ENCODE results near the gene NDUFA9. TPM values are rescaled to one million over a fixed set of nuclear protein-coding genes. Genes with fewer than 3 reads are reported as not detected.

Gene NDUFA9
- total RNA-seq, 2 donors from 2014 or later, result 21.8 to 38.8 TPM

DNA sequence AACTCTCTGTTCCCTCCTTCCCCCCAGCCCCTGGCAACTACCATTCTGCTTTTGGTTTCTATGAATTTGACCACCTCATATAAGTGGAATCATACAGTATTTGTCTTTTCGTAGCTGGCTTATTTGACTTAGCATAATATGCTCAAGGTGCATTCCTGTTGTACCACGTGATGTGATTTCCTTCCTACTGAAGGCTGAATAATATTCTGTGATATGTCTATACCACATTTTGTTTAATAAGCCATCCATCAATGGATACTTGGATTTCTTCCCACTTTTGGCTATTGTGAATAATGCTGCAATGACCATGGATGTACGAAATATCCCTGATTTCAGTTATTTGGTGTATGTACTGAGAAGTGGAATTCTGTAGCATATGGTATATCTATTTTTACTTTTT, 16.3 kb downstream of the NDUFA9 start:
- no peaks in the 10 kb centered on the region for H3K9me3 ChIP-seq
- H3K4me1 ChIP-seq (replicated peaks), result no peaks in the 10 kb centered on the region
- H3K27ac ChIP-seq, result no peak overlapping the region
- peaks cover 12 to 17% of the 10 kb centered on the region in 2 donors for H3K36me3 ChIP-seq
- H3K27me3 ChIP-seq (replicated peaks; ENCODE audit: insufficient read depth), result no peaks in the 10 kb centered on the region
- TF ChIP-seq POLR2A (IDR thresholded peaks at IDR 0.05), result no peak
- TF ChIP-seq, protein P1, sequence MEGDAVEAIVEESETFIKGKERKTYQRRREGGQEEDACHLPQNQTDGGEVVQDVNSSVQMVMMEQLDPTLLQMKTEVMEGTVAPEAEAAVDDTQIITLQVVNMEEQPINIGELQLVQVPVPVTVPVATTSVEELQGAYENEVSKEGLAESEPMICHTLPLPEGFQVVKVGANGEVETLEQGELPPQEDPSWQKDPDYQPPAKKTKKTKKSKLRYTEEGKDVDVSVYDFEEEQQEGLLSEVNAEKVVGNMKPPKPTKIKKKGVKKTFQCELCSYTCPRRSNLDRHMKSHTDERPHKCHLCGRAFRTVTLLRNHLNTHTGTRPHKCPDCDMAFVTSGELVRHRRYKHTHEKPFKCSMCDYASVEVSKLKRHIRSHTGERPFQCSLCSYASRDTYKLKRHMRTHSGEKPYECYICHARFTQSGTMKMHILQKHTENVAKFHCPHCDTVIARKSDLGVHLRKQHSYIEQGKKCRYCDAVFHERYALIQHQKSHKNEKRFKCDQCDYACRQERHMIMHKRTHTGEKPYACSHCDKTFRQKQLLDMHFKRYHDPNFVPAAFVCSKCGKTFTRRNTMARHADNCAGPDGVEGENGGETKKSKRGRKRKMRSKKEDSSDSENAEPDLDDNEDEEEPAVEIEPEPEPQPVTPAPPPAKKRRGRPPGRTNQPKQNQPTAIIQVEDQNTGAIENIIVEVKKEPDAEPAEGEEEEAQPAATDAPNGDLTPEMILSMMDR (IDR thresholded peaks at IDR 0.05), result no peak
- TF ChIP-seq POLR2AphosphoS5 (IDR thresholded peaks at IDR 0.05), result no peak
- no peak overlapping the region for H3K4me3 ChIP-seq
- intact Hi-C loops (cut with DNase I), result no loop called here
- 93% methylated on average over 3 of the region's 3 CpGs for WGBS
- DNase-seq (ENCODE audit: low spot score), result no peak

DNA sequence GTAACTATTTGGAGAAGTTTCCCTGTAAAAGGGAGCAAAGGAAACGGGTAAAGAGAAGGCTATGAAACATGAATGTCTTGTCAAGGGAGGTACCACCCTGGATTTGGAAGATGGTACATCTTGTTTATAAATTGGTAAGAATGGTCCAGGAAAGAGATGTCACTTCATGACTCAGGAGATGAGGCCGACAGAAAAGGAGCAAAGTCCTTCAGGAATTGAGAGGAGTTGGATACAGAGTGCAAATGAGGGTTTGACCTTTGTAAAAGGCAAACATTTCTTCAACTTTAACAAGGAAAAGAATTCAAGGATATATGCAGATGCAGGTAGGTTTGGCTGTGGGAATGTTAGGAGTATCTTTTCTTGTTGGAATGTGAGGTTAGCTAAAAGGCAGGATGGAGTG, 30.8 kb downstream of the NDUFA9 start:
- no peak for DNase-seq (ENCODE audit: low spot score)
- Histone ChIP-seq H3K4me3 (no peak overlapping the region), H3K27me3 (replicated peaks; ENCODE audit: insufficient read depth) (no peaks in the 10 kb centered on the region), H3K9me3 (no peaks in the 10 kb centered on the region), H3K27ac (no peak overlapping the region), H3K36me3 (peaks cover 0 to 4% of the 10 kb centered on the region in 2 donors), H3K4me1 (replicated peaks) (no peaks in the 10 kb centered on the region)
- WGBS, result 86% methylated on average over 2 of the region's 2 CpGs
- intact Hi-C loops (cut with DNase I), result no loop called here
- TF ChIP-seq POLR2AphosphoS5 (IDR thresholded peaks at IDR 0.05) (no peak), POLR2A (IDR thresholded peaks at IDR 0.05) (no peak)
- TF ChIP-seq, protein P1 (IDR thresholded peaks at IDR 0.05), result no peak

DNA sequence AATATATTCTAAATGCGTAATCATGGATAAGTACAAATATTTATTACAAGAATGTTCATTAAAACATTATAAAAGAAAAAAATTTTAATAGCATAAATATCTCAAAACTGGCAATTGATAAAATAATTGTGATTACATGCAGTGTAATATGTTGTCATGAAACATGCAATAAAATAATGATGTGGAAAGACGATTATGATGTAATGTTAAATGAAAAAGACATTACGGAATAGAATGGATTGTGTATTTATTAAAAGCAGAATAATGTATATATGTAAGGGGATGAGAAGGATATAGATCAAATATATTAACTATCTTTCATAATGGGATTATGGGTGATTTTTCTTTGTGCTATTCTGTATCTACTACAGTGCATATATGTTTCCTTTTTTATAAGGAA, 32.8 kb downstream of the NDUFA9 start:
- Histone ChIP-seq H3K36me3 (peaks cover 0 to 4% of the 10 kb centered on the region in 2 donors), H3K4me1 (replicated peaks) (no peaks in the 10 kb centered on the region), H3K4me3 (no peak overlapping the region), H3K9me3 (no peaks in the 10 kb centered on the region), H3K27ac (no peak overlapping the region), H3K27me3 (replicated peaks; ENCODE audit: insufficient read depth) (no peaks in the 10 kb centered on the region)
- intact Hi-C loops (cut with DNase I), result no loop called here
- DNase-seq (ENCODE audit: low spot score), result no peak
- TF ChIP-seq, protein P1 (IDR thresholded peaks at IDR 0.05), result no peak
- TF ChIP-seq POLR2A (IDR thresholded peaks at IDR 0.05), result no peak
- 81% methylated on average over 3 of the region's 3 CpGs for WGBS

DNA sequence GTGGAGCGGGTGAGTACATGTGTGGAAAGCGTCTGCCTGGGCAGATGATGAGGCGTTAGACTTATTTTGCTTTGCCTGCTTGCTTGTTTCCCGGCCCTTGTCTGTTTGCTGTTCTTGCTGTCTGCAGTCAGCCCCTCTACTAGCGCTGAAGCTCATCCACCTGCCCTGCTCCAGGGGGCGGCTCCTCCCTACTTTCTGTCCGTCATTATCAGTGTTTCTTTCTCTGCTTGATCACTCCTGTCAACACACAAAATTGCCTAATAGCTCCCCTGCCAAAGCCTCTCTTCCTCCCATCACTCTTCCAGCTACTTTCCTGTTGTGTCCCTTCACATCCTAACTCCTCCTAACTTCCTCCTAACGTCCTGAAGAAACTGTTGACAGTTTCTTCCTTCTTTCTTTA, 36.4 kb downstream of the NDUFA9 start:
- H3K4me1 ChIP-seq (replicated peaks), result no peaks in the 10 kb centered on the region
- peaks cover 0 to 4% of the 10 kb centered on the region in 2 donors for H3K36me3 ChIP-seq
- no peaks in the 10 kb centered on the region for H3K27me3 ChIP-seq (replicated peaks; ENCODE audit: insufficient read depth)
- no peak overlapping the region for H3K4me3 ChIP-seq
- DNase-seq (ENCODE audit: low spot score), result no peak
- H3K27ac ChIP-seq, result no peak overlapping the region
- intact Hi-C loops (cut with DNase I), result no loop called here
- TF ChIP-seq, protein P1 (IDR thresholded peaks at IDR 0.05), result no peak
- TF ChIP-seq POLR2A (IDR thresholded peaks at IDR 0.05), result no peak
- TF ChIP-seq POLR2AphosphoS5 (IDR thresholded peaks at IDR 0.05), result no peak
- WGBS, result 89% methylated on average over 8 of the region's 8 CpGs
- H3K9me3 ChIP-seq, result no peaks in the 10 kb centered on the region

DNA sequence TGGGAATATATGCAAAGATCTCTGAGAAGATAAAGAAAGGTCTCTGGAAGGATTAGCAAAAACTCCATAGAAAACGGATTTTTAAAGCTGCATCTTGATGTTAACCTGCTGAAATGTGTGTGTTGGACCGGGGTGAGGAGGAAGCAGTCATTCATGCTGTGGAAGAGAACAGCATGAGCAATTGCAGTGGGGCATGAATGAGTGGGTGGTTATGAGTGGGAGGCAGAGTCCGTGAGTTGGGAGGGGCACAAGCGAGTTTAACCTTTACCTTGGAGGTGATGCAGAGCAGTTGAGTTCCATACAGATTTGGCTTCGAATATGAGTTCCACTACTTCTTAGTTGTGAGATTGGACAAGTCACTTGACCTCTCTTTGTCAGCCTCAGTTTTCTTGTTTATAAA, 41.8 kb downstream of the NDUFA9 start:
- H3K9me3 ChIP-seq, result no peaks in the 10 kb centered on the region
- H3K4me1 ChIP-seq (replicated peaks), result no peaks in the 10 kb centered on the region
- H3K4me3 ChIP-seq, result no peak overlapping the region
- no peaks in the 10 kb centered on the region for H3K27me3 ChIP-seq (replicated peaks; ENCODE audit: insufficient read depth)
- TF ChIP-seq POLR2AphosphoS5 (IDR thresholded peaks at IDR 0.05), result no peak
- TF ChIP-seq, protein P1 (IDR thresholded peaks at IDR 0.05), result no peak
- TF ChIP-seq POLR2A (IDR thresholded peaks at IDR 0.05), result no peak
- no peak for DNase-seq (ENCODE audit: low spot score)
- H3K27ac ChIP-seq, result no peak overlapping the region
- intact Hi-C loops (cut with DNase I), result no loop called here
- H3K36me3 ChIP-seq, result no peaks in the 10 kb centered on the region
- 98% methylated on average over 5 of the region's 5 CpGs for WGBS

Other genes starting within 250 kb of the NDUFA9 start
- not detected for gene FGF6, start 203.3 kb upstream of the NDUFA9 start, total RNA-seq
- gene RAD51AP1, start 110.2 kb upstream of the NDUFA9 start, total RNA-seq, result 1 to 10 TPM; 5.5 to 7.6 TPM
- 10 to 100 TPM; 42.2 to 61.2 TPM for gene DYRK4, start 86.9 kb upstream of the NDUFA9 start, total RNA-seq
- gene AKAP3, start 63 bp upstream of the NDUFA9 start, total RNA-seq, result 10 to 100 TPM in 1 of 2 donors, 1 to 10 TPM in 1; 1.8 to 13.9 TPM
- gene GALNT8, start 71.3 kb downstream of the NDUFA9 start, total RNA-seq, result 1 to 10 TPM in 1 of 2 donors, under 1 TPM in 1; 0.41 to 5.1 TPM

Measured in prostate gland (tissue), 2 donors.